PC-3 (cell line): ENCODE data around the gene TNP2. TPM values are rescaled to one million over a fixed set of nuclear protein-coding genes. Genes with fewer than 3 reads are reported as not detected.

Experiments used
- ATAC-seq: fragments of 200-7000 bp; cut with Tn5 transposase; 2 replicates; pipeline ENCODE4 v1.9.1; 2020; ENCODE audit warnings: mild to moderate bottlenecking, moderate library complexity
- BruUV-seq: library from RNA; stranded (reverse); fragments of 400-500 nt; replicated peaks from 2 replicates; lab custom pipeline; 2021; lab: Mats Ljungman, UMichigan
- CTCF ChIA-PET: fragments of 300-600 bp; sonication (Branson Sonifier 250); formaldehyde crosslinking; loops from one replicate; lab custom pipeline; 2022; ENCODE audit warnings: antibody characterized with exemption; lab: Charles Lee
- POLR2A ChIA-PET: fragments of 300-600 bp; sonication (Branson Sonifier 250); formaldehyde crosslinking; loops from one replicate; lab custom pipeline; 2022; ENCODE audit warnings: antibody characterized with exemption; ENCODE audit not compliant: unreplicated experiment; lab: Charles Lee
- DNase-seq: peaks from one replicate; pipeline ENCODE4 v3.0.0-alpha.2; 2015
- H2AFZ ChIP-seq: fragments of 300-600 bp; sonication (generic); 2 replicates; pipeline ENCODE4 v1.6.0; 2016; ENCODE audit warnings: antibody characterized with exemption, low read length
- H3F3A ChIP-seq: fragments of 300-600 bp; sonication (generic); one replicate; pipeline ENCODE4 v1.6.0; 2017; ENCODE audit warnings: antibody characterized with exemption, low read length, control low read depth, mild to moderate bottlenecking; ENCODE audit not compliant: unreplicated experiment
- H3K27ac ChIP-seq: fragments of 300-600 bp; sonication (generic); 2 replicates; pipeline ENCODE4 v1.5.1; 2016; ENCODE audit warnings: mild to moderate bottlenecking, low read length
- H3K27me3 ChIP-seq: fragments of 300-600 bp; sonication (generic); 2 replicates; pipeline ENCODE4 v1.6.1; 2016; ENCODE audit warnings: low read length, mixed read lengths
- H3K36me3 ChIP-seq: fragments of 300-600 bp; sonication (generic); 2 replicates; pipeline ENCODE4 v1.6.1; 2016; ENCODE audit warnings: low read depth, mixed run types, low read length, mixed read lengths
- H3K4me1 ChIP-seq: fragments of 300-600 bp; sonication (generic); 2 replicates; pipeline ENCODE4 v1.5.1; 2016; ENCODE audit warnings: low read length; ENCODE audit not compliant: insufficient read depth
- H3K4me2 ChIP-seq: fragments of 300-600 bp; sonication (generic); 2 replicates; pipeline ENCODE4 v1.6.0; 2016; ENCODE audit warnings: low read length
- H3K4me3 ChIP-seq: fragments of 300-600 bp; sonication (generic); 2 replicates; pipeline ENCODE4 v1.5.1; 2016; ENCODE audit warnings: mild to moderate bottlenecking, low read length, mixed read lengths
- H3K79me2 ChIP-seq: fragments of 300-600 bp; sonication (generic); 2 replicates; pipeline ENCODE4 v1.6.1; 2017; ENCODE audit warnings: low read length, mixed read lengths
- H3K9ac ChIP-seq: fragments of 300-600 bp; sonication (generic); 2 replicates; pipeline ENCODE4 v1.6.0; 2016; ENCODE audit warnings: mild to moderate bottlenecking, low read length
- H3K9me2 ChIP-seq: fragments of 300-600 bp; sonication (generic); replicated peaks from 2 replicates; pipeline ENCODE4 v1.6.1; 2016; ENCODE audit warnings: mixed run types, low read length, mixed read lengths
- H3K9me3 ChIP-seq: fragments of 300-600 bp; sonication (generic); 2 replicates; pipeline ENCODE4 v1.6.1; 2016; ENCODE audit warnings: low read length, mixed read lengths
- H4K20me1 ChIP-seq: fragments of 300-600 bp; sonication (generic); 2 replicates; pipeline ENCODE4 v1.6.1; 2016; ENCODE audit warnings: low read length, mixed read lengths
- EZH2 ChIP-seq: fragments of 300-600 bp; sonication (generic); IDR thresholded peaks from one replicate; pipeline ENCODE4 v1.6.1; 2017; ENCODE audit warnings: antibody characterized with exemption, mild to moderate bottlenecking, low read length; ENCODE audit not compliant: unreplicated experiment
- EZH2phosphoT487 ChIP-seq: fragments of 300-600 bp; sonication (generic); IDR thresholded peaks from 2 replicates; pipeline ENCODE4 v1.6.1; 2018; ENCODE audit warnings: mild to moderate bottlenecking, antibody characterized with exemption, low read length, borderline replicate concordance
- intact Hi-C: fragments of 100-400 bp; cut with micrococcal nuclease; formaldehyde crosslinking; loops from 2 replicates; pipeline ENCODE4 v1.9.0; 2023
- total RNA-seq: library from RNA; depleted of rRNA; stranded (reverse); fragments of >200 nt; gene quantifications from 2 replicates; pipeline ENCODE4 v1.2.3, GENCODE V29; 2014
- TF ChIP-seq, protein P1 (sequence below): fragments of 300-600 bp; sonication (generic); conservative IDR thresholded peaks from 2 replicates; pipeline ENCODE4 v1.5.1; 2017; ENCODE audit warnings: antibody characterized with exemption, low read depth, mild to moderate bottlenecking, low read length

The TNP2 gene
- total RNA-seq, 1 experiment from 2014 or later, result not detected

DNA sequence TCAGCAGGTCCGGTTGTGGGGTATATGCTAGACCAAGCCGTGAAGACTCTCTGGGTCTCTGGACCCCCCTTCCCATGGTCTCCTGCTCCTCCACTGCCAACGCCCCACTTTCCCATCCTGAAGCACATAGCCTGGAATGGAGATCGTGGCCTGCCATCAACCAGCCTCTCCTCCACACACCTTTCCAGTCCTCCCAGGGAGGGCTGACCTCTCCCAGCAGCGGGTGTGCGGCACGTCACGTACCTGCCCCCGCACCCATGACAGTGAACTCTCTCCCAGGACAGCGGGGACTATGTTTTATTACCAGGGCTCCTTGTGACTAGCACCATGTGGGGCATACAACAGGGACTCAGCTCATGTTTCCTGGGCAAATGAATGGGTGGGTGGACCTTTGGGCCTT is 2.5 kb upstream of the TNP2 start:
- no peaks in the 10 kb centered on the region for H3K27me3 ChIP-seq
- no peak overlapping the region for H3K9ac ChIP-seq
- ChIA-PET POLR2A (no interaction called here), CTCF (no interaction called here)
- H3K79me2 ChIP-seq, result no peaks in the 10 kb centered on the region
- H3K4me3 ChIP-seq, result no peak overlapping the region
- ATAC-seq (no peak), DNase-seq (no peak)
- H3K4me2 ChIP-seq, result no peak overlapping the region
- intact Hi-C loops, result no loop called here
- H3K36me3 ChIP-seq, result no peaks in the 10 kb centered on the region
- no TSS peak for BruUV-seq
- H3K9me3 ChIP-seq, result no peaks in the 10 kb centered on the region
- H2AFZ ChIP-seq, result no peak overlapping the region
- TF ChIP-seq EZH2phosphoT487 (no peak), EZH2 (no peak)
- TF ChIP-seq, protein P1, sequence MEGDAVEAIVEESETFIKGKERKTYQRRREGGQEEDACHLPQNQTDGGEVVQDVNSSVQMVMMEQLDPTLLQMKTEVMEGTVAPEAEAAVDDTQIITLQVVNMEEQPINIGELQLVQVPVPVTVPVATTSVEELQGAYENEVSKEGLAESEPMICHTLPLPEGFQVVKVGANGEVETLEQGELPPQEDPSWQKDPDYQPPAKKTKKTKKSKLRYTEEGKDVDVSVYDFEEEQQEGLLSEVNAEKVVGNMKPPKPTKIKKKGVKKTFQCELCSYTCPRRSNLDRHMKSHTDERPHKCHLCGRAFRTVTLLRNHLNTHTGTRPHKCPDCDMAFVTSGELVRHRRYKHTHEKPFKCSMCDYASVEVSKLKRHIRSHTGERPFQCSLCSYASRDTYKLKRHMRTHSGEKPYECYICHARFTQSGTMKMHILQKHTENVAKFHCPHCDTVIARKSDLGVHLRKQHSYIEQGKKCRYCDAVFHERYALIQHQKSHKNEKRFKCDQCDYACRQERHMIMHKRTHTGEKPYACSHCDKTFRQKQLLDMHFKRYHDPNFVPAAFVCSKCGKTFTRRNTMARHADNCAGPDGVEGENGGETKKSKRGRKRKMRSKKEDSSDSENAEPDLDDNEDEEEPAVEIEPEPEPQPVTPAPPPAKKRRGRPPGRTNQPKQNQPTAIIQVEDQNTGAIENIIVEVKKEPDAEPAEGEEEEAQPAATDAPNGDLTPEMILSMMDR, result no peak
- H3K27ac ChIP-seq, result no peak overlapping the region
- H3K9me2 ChIP-seq, result no peaks in the 10 kb centered on the region
- no peaks in the 10 kb centered on the region for H3F3A ChIP-seq
- H3K4me1 ChIP-seq, result no peaks in the 10 kb centered on the region
- no peaks in the 10 kb centered on the region for H4K20me1 ChIP-seq

DNA sequence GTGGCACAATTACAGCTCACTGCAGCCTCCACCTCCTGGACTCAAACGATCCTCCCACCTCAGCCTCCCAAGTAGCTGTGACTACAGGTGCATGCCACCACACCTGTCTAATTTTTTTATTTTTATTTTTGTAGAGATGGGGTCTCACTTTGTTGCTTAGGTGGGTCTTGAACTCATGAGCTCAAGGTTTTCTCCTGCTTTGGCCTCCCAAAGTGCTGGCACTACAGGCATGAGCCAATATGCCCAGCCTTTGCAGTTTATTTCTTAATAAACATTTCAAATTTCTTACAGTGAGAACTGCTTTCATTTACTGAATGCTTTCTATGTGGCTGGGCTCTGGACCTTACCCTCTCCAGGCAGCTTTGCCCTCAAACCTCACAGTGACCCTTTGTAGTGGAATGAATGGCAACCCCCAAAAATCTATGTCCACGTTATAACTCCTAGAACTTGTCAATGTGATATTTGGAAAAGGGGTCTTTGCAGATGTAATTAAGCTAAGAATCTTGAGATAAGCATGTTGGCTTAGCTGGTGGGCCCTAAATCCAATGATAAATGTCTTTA is 1.6 kb upstream of the TNP2 start:
- POLR2A ChIA-PET, result no interaction called here
- no peaks in the 10 kb centered on the region for H3K9me3 ChIP-seq
- no peak for ATAC-seq

GRCh38 chr16:11265124-11265523 is 4.0 kb downstream of the TNP2 start:
- ChIA-PET POLR2A (no interaction called here), CTCF (no interaction called here)
- Histone ChIP-seq H3K27ac (no peak overlapping the region), H3K9ac (no peak overlapping the region), H3K4me3 (no peak overlapping the region), H3K79me2 (no peaks in the 10 kb centered on the region), H3K27me3 (no peaks in the 10 kb centered on the region), H3K36me3 (no peaks in the 10 kb centered on the region), H3K9me2 (no peaks in the 10 kb centered on the region), H4K20me1 (no peaks in the 10 kb centered on the region), H3K4me2 (no peak overlapping the region), H3K4me1 (no peaks in the 10 kb centered on the region), H2AFZ (no peak overlapping the region), H3K9me3 (no peaks in the 10 kb centered on the region), H3F3A (no peaks in the 10 kb centered on the region)
- TF ChIP-seq EZH2 (no peak), EZH2phosphoT487 (no peak)
- TF ChIP-seq, protein P1, result no peak
- ATAC-seq (no peak), DNase-seq (no peak)
- no TSS peak for BruUV-seq
- intact Hi-C loops, result no loop called here

More for the DNA sequence above, 1.6 kb upstream of the TNP2 start:
- Histone ChIP-seq H3F3A (no peaks in the 10 kb centered on the region), H3K4me1 (no peaks in the 10 kb centered on the region), H3K4me2 (no peak overlapping the region), H3K4me3 (no peak overlapping the region), H4K20me1 (no peaks in the 10 kb centered on the region), H3K27ac (no peak overlapping the region), H3K79me2 (no peaks in the 10 kb centered on the region), H3K36me3 (no peaks in the 10 kb centered on the region), H2AFZ (no peak overlapping the region), H3K9me2 (no peaks in the 10 kb centered on the region), H3K27me3 (no peaks in the 10 kb centered on the region), H3K9ac (no peak overlapping the region)
- no peak for TF ChIP-seq EZH2phosphoT487
- TF ChIP-seq, protein P1, result no peak
- TF ChIP-seq EZH2, result no peak
- intact Hi-C loops, result no loop called here
- DNase-seq, result no peak
- no TSS peak for BruUV-seq
- CTCF ChIA-PET, result no interaction called here
